SU-DHL-6 (cell line): ENCODE results near the gene PTP4A2.

Experiments
- EZH2phosphoT487 ChIP-seq: fragments of 200-600 bp; sonication (generic), shearing (Covaris generic); conservative IDR thresholded peaks from 2 replicates; pipeline ENCODE4 v1.6.1; 2018; ENCODE audit warnings: mild to moderate bottlenecking, antibody characterized with exemption, low read length, moderate library complexity, mixed read lengths
- TF ChIP-seq, protein P1 (sequence below): fragments of 200-600 bp; sonication (generic); IDR thresholded peaks from one replicate; pipeline ENCODE4 v1.5.1; 2017; ENCODE audit warnings: antibody characterized with exemption, mild to moderate bottlenecking, low read length, moderate library complexity; ENCODE audit not compliant: insufficient read depth, poor library complexity, severe bottlenecking

- TF ChIP-seq, protein P1, sequence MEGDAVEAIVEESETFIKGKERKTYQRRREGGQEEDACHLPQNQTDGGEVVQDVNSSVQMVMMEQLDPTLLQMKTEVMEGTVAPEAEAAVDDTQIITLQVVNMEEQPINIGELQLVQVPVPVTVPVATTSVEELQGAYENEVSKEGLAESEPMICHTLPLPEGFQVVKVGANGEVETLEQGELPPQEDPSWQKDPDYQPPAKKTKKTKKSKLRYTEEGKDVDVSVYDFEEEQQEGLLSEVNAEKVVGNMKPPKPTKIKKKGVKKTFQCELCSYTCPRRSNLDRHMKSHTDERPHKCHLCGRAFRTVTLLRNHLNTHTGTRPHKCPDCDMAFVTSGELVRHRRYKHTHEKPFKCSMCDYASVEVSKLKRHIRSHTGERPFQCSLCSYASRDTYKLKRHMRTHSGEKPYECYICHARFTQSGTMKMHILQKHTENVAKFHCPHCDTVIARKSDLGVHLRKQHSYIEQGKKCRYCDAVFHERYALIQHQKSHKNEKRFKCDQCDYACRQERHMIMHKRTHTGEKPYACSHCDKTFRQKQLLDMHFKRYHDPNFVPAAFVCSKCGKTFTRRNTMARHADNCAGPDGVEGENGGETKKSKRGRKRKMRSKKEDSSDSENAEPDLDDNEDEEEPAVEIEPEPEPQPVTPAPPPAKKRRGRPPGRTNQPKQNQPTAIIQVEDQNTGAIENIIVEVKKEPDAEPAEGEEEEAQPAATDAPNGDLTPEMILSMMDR = no peak
- no peak for TF ChIP-seq EZH2phosphoT487
Measured at GRCh38 chr1:31861346-31861745, 76.8 kb downstream of the PTP4A2 start.
